Liver (tissue), 3 donors: ENCODE measurements around the gene TP53I13.

ENCODE experiments used
- GABPA ChIP-seq, 2 donors: IDR thresholded peaks in 1 of 2; conservative IDR thresholded peaks in 1 of 2; 2 replicates each; pipeline ENCODE4 v1.6.1; 2016; ENCODE audit warnings: antibody characterized with exemption in 2 of 2, mild to moderate bottlenecking in 1 of 2, moderate library complexity in 1 of 2
- RAD21 ChIP-seq, 2 donors: IDR thresholded peaks; 2 replicates each; pipeline ENCODE4 v1.6.1; 2016; ENCODE audit warnings: antibody characterized with exemption in 2 of 2, mild to moderate bottlenecking in 2 of 2
- SP1 ChIP-seq: IDR thresholded peaks from 2 replicates; pipeline ENCODE4 v1.6.1; 2018; ENCODE audit warnings: antibody characterized with exemption, mild to moderate bottlenecking
- TF ChIP-seq, protein P1 (sequence below): IDR thresholded peaks from 2 replicates; pipeline ENCODE4 v1.6.1; 2016; ENCODE audit warnings: antibody characterized with exemption, mild to moderate bottlenecking
- TF ChIP-seq, protein P2 (sequence below): fragments of 150-350 bp; IDR thresholded peaks from 2 replicates; pipeline ENCODE4 v1.5.1; 2017; ENCODE audit warnings: improper control_type of control experiment, low read depth, low read length; ENCODE audit not compliant: missing input control
- TF ChIP-seq, protein P3 (sequence below): IDR thresholded peaks from 2 replicates; pipeline ENCODE4 v1.6.1; 2016; ENCODE audit warnings: antibody characterized with exemption
- TF ChIP-seq, protein P4 (sequence below): IDR thresholded peaks from 2 replicates; pipeline ENCODE4 v1.6.1; 2016; ENCODE audit warnings: antibody characterized with exemption
- TF ChIP-seq, protein P5 (sequence below): IDR thresholded peaks from 2 replicates; pipeline ENCODE4 v1.6.1; 2016; ENCODE audit warnings: antibody characterized with exemption
- donor health status: healthy.
- donor health status: healthy.

DNA sequence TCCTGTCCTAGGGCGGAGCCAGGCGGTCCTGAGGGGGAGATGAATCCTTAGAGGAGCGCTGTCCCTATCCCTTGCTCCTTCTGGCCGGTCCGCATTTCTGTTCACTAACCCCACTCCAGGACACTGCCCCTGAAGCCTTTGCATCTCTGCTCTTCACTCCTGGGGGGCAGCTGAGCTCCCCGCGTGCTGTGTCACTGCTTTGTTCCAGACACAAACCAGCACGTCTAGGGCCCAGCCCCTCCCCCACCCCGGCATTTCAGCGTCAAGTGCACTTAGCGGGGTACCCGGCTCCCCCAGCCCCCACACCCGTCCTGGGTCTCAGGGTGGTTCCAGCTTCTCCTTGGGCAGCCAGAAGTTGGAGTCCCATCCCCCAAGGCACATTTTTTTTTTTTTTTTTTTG is 45.4 kb downstream of the TP53I13 start:
- TF ChIP-seq SP1: no peak
- TF ChIP-seq, protein P1, sequence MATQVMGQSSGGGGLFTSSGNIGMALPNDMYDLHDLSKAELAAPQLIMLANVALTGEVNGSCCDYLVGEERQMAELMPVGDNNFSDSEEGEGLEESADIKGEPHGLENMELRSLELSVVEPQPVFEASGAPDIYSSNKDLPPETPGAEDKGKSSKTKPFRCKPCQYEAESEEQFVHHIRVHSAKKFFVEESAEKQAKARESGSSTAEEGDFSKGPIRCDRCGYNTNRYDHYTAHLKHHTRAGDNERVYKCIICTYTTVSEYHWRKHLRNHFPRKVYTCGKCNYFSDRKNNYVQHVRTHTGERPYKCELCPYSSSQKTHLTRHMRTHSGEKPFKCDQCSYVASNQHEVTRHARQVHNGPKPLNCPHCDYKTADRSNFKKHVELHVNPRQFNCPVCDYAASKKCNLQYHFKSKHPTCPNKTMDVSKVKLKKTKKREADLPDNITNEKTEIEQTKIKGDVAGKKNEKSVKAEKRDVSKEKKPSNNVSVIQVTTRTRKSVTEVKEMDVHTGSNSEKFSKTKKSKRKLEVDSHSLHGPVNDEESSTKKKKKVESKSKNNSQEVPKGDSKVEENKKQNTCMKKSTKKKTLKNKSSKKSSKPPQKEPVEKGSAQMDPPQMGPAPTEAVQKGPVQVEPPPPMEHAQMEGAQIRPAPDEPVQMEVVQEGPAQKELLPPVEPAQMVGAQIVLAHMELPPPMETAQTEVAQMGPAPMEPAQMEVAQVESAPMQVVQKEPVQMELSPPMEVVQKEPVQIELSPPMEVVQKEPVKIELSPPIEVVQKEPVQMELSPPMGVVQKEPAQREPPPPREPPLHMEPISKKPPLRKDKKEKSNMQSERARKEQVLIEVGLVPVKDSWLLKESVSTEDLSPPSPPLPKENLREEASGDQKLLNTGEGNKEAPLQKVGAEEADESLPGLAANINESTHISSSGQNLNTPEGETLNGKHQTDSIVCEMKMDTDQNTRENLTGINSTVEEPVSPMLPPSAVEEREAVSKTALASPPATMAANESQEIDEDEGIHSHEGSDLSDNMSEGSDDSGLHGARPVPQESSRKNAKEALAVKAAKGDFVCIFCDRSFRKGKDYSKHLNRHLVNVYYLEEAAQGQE: no peak
- TF ChIP-seq, protein P2, sequence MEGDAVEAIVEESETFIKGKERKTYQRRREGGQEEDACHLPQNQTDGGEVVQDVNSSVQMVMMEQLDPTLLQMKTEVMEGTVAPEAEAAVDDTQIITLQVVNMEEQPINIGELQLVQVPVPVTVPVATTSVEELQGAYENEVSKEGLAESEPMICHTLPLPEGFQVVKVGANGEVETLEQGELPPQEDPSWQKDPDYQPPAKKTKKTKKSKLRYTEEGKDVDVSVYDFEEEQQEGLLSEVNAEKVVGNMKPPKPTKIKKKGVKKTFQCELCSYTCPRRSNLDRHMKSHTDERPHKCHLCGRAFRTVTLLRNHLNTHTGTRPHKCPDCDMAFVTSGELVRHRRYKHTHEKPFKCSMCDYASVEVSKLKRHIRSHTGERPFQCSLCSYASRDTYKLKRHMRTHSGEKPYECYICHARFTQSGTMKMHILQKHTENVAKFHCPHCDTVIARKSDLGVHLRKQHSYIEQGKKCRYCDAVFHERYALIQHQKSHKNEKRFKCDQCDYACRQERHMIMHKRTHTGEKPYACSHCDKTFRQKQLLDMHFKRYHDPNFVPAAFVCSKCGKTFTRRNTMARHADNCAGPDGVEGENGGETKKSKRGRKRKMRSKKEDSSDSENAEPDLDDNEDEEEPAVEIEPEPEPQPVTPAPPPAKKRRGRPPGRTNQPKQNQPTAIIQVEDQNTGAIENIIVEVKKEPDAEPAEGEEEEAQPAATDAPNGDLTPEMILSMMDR: no peak
- no peak for TF ChIP-seq GABPA (IDR thresholded peaks at IDR 0.05 in 1 of 2, conservative IDR thresholded peaks at IDR 0.05 in 1 of 2)
- TF ChIP-seq, protein P3, sequence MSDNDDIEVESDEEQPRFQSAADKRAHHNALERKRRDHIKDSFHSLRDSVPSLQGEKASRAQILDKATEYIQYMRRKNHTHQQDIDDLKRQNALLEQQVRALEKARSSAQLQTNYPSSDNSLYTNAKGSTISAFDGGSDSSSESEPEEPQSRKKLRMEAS: no peak
- TF ChIP-seq, protein P4, sequence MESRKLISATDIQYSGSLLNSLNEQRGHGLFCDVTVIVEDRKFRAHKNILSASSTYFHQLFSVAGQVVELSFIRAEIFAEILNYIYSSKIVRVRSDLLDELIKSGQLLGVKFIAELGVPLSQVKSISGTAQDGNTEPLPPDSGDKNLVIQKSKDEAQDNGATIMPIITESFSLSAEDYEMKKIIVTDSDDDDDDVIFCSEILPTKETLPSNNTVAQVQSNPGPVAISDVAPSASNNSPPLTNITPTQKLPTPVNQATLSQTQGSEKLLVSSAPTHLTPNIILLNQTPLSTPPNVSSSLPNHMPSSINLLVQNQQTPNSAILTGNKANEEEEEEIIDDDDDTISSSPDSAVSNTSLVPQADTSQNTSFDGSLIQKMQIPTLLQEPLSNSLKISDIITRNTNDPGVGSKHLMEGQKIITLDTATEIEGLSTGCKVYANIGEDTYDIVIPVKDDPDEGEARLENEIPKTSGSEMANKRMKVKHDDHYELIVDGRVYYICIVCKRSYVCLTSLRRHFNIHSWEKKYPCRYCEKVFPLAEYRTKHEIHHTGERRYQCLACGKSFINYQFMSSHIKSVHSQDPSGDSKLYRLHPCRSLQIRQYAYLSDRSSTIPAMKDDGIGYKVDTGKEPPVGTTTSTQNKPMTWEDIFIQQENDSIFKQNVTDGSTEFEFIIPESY: no peak
- TF ChIP-seq, protein P5, sequence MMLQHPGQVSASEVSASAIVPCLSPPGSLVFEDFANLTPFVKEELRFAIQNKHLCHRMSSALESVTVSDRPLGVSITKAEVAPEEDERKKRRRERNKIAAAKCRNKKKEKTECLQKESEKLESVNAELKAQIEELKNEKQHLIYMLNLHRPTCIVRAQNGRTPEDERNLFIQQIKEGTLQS: no peak
- TF ChIP-seq RAD21 (IDR thresholded peaks at IDR 0.05): no peak
